Amygdala (tissue), 56 donors: ENCODE measurements around the gene SPOCK1.
"Not testable (repeated sequence)": the region's sequence is repeated elsewhere in the genome, so short reads cannot be mapped to it uniquely, and the experiment has no call there.

Experiments used
- DNase-seq, 56 donors: peaks; one replicate each; lab custom pipeline; 2025; lab: John Stamatoyannopoulos, UW

Gene SPOCK1

DNA sequence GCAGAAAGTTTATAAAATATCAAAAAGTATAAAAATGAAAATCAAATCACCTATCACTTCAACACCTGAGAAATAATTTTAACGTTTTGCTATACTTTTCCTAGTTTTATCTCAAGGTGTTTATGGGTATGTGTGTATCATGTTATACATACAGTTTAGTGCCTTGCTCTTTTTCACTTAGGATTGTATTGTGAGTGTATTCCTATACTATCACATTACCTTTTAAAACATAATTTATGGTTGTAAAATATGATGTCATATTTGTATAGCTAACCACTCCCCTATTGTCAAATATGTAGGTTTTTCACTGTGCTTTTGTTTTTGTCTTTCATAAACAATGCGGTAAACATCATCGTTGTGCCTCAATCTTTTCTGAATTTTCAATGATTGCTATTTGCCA, 479.9 kb downstream of the SPOCK1 start:
- DNase-seq = no peak

- no peak for DNase-seq
These were observed 482.3 kb downstream of the SPOCK1 start for GRCh38 chr5:137016783-137017324.

DNA sequence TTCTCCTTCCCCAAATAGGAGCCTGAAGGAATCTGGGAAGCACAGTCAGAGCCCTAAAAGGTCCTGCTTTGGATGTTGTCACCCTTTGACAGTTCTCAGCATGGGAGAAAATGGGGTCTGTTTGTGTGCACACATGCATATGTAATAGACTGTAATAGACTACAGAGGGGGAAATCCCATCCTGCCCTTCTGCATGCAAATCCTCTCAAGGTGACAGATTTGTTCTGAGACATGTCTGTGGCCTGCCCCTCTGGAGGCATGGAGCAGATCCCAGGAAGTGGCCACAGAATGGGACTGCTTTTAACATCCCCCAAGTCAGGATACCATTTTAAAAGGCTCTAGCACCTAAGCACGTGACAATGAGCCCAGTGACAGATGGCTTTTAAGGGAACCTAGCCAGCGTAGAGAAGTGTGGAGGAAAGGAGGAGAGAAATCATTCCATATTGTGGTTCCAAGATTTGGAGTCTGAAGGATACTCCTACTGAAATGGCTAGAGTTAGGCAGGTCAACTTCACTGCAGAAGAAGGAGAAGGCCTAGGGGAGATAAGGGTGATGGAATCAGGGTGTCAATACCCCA, 483.5 kb downstream of the SPOCK1 start:
- DNase-seq = no peak

DNA sequence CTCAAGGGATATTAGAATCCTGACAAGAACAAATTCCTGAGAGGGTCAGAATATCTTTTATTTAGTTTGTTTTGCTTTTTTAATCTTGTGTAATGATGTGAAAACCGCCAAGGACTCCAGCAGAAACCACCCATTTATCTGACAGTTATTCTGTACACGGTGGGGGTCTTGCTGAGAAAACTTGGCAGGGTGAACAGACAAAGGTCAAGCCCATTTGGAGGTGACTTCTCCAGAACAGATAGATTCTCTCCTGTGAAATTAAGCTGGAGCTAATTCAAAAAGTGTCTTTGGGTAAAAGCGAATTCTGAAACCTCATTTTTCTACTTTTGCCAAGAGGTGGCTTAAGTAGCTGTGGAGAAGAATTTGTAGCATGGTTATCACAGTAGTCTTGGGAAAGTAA, 484.4 kb downstream of the SPOCK1 start:
- no peak for DNase-seq

- no peak for DNase-seq
These were observed 488.9 kb downstream of the SPOCK1 start for GRCh38 chr5:137010226-137010625.

- no peak for DNase-seq
These were observed 494.8 kb downstream of the SPOCK1 start for GRCh38 chr5:137004279-137004678.

- no peak for DNase-seq
These were observed 498.0 kb downstream of the SPOCK1 start for GRCh38 chr5:137001026-137001569.

GRCh38 chr5:136999787-137000186, 499.3 kb downstream of the SPOCK1 start:
- DNase-seq = no peak

DNA sequence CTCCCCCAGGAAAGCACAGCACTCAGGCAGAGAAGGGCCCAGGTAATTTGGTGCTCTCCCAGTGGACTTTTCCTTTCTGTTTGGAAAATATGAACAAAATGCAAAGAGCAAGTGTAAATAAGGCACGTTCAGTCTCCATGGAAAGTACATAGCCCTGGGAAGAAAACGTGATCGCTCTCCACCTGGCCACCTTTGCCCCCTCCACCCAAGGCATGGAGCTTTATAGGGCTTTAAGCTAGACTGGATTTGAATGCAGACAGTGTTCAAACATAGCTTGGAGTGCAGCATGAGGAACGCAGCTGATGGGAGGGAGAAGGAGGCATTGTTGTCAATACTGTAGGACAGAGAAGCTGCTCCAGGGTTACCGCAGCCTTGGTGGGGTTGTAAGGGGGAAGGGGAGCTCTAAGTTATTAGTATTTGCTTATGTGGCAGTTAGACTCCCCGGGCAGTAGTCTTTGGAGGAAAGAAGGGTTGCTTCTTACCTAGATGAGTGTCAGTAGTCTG, 500.2 kb downstream of the SPOCK1 start:
- DNase-seq = no peak

GRCh38 chr5:136994154-136994553, 505.0 kb downstream of the SPOCK1 start:
- DNase-seq = no peak

DNA sequence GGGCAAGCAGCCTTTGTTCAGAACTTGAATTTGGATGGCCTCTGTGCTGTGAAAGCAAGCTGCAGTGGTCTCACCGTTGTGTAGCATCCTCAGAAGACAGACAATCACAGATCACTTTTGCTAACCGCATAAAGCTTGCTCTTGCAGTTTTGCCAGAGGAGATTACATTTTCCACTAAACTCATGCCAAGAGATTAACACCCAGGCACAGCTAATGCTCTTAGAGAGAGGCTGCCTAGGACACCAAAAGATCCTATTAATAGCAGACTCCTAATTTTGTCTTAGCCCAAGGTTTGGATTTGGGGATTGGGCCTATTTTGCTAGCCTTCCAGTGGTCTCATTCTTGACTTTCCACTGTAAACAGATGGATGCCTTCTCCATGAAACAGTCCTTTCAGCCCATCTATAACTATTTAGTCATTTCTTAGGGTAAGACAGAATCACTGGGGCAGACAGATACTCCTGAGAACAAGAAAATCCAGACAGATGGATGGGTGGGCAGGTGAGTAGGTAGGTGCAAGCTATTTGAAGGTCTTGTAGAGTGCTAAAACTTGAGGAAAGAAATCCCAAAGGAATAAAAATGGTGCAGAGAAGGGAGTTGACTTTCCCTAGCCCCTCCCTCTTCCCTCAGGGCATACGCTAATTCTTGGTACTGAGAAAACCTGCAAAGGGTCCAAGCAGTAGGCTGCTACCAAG, 506.2 kb downstream of the SPOCK1 start:
- DNase-seq = peak in 1 of 56 donors; percentile 10

- DNase-seq = no peak
These were observed 513.2 kb downstream of the SPOCK1 start for GRCh38 chr5:136985785-136986475.

DNA sequence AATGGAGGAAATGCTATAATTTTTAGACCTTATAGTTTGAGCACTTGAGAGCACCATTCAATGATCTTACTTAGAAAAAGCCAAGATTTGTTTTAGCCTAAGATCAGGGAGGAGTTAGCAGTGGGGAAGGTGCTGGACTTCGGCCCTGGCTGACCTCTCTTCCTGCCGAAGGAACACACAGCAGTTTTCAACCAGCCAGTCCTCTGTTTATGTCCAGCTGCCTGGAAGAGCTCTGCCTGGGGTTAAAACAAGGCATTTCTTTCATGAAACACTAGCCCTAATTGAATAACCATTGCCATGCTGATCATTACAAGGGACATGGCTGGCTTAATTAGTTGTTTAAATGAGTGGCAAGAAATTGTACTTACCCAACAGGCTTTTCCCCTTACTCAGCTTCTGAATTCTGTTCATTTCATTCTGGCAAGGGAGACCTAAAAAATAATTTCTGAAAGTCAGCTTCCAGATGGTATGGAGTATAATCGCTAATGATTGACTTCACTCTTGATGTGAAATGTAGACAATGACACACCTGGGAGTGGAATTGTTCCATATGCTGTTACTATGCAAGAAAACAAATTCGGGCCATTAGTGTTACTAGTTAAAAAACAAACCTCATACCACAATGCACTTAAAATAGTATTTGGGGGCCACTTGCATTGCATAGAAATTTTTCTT, 514.2 kb downstream of the SPOCK1 start:
- DNase-seq = peak in 4 of 56 donors; percentile 2 to 21 (median 3)

DNA sequence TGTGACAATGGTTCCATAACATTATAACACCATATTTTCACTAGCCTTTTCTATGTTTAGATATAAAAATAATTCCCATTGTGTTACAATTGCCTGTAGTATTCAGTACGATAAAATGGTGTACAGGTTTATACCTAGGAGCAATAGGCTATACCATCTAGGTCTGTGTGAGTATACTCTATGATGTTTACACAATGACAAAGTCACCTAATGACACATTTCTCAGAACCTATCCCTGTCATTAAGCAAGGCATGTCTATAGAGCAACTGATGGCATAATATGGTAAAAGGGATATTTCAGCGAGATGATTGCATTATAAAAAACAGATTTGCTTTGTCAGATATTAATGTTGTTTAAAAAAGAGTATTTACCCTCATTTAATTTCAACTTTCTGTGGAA, 517.2 kb downstream of the SPOCK1 start:
- no peak for DNase-seq

DNA sequence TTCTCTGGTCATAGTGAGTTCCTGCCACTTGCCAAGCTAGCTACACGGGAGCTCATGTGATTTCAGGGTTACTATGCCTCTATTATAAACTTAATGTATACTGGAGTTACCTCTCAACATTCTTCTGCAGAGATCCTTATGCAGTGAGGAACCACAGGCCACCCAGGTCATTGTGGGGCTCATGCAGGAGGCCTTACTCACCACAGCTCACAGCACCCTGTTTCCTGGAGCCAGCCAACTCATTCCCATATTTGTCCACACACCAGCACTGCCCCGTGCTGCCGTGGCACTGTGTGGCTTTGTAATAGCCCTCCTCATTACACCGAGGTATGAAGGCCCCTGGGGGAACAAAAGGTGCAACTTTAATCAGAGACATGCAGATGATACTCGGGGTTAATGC, 520.0 kb downstream of the SPOCK1 start:
- no peak for DNase-seq

GRCh38 chr5:136963504-136963903, 535.6 kb downstream of the SPOCK1 start:
- no peak for DNase-seq

DNA sequence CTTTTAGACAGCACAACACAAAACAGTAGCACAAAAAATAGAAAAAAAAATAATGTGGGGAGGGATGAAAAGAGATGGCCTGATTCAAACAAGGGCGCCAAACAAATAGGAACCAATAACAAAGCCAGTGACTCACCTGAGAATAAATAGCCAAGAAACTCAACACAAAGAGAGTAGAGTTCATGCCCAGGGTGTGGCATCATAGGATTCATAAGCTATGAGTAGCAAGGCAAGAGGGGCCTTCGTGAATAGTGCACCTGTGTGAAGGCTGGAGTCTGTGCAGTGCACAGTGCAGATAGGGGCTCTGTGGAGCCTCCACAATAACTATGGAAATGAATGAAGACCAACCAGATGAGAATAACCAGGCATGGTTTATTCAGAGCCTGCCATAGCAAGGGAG, 541.7 kb downstream of the SPOCK1 start:
- no peak for DNase-seq

DNA sequence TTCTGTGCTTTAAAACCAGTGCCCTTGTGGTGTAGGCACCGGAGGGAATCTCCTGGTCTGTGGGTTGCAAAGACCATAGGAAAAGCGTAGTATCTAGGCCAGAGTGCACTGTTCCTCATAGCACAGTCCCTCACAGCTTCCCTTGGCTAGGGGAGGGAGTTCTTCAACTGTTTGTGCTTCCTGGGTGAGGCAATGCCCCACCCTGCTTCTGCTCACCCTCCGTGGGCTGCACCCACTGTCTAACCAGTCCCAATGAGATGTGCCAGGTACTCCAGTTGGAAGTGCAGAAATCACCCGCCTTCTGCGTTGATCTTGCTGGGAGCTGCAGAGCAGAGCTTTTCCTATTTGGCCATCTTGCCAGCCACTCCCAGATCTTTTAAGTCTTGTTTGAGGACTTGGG, 545.0 kb downstream of the SPOCK1 start:
- DNase-seq = not testable (repeated sequence)

GRCh38 chr5:136953346-136954069, 545.6 kb downstream of the SPOCK1 start:
- DNase-seq = not testable (repeated sequence)

- DNase-seq = no peak
These were observed 571.6 kb downstream of the SPOCK1 start for GRCh38 chr5:136927571-136927970.
